ENCODE results near the gene SLC45A1.

The SLC45A1 gene

GRCh38 chr1:8333246-8333987 lies 15.5 kb downstream of the SLC45A1 start:
- no peak overlapping the region for H3K4me3 ChIP-seq (ENCODE audit: low read length)
- no peak for TF ChIP-seq CTCF (IDR thresholded peaks at IDR 0.05; ENCODE audit: insufficient read depth, low read depth, low read length, missing control alignments)
- DNase-seq (ENCODE audit: low read depth), result no peak

GRCh38 chr1:8334106-8334851 lies 16.4 kb downstream of the SLC45A1 start:
- DNase-seq (ENCODE audit: low read depth), result no peak

DNA sequence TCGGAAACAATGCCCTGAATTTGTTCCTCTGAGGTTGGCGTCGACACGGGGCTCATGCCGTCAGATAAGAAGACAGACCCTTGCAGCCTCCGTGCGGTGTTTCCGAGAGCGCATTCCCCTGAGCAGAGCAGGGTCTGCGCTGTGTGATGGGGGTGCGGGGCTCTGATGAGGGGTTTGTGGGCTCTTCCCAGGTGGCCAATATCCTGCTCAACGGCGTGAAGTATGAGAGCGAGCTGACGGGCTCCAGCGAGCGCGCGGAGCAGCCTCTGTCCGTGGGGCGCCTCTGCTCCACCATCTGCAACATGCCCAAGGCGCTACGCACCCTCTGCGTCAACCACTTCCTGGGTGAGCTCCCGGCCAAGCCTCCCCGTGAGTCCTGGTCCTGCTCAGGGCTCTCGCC lies 17.3 kb downstream of the SLC45A1 start:
- H3K4me3 ChIP-seq (ENCODE audit: low read length), result no peak overlapping the region
- DNase-seq (ENCODE audit: low read depth), result no peak
- no peak for TF ChIP-seq CTCF (IDR thresholded peaks at IDR 0.05; ENCODE audit: insufficient read depth, low read depth, low read length, missing control alignments)

More at GRCh38 chr1:8334106-8334851, 16.4 kb downstream of the SLC45A1 start:
- TF ChIP-seq CTCF (IDR thresholded peaks at IDR 0.05; ENCODE audit: insufficient read depth, low read depth, low read length, missing control alignments), result no peak
- no peak overlapping the region for H3K4me3 ChIP-seq (ENCODE audit: low read length)

GRCh38 chr1:8337776-8338525 lies 20.0 kb downstream of the SLC45A1 start:
- no peak for TF ChIP-seq CTCF (IDR thresholded peaks at IDR 0.05; ENCODE audit: insufficient read depth, low read depth, low read length, missing control alignments)
- H3K4me3 ChIP-seq (ENCODE audit: low read length), result no peak overlapping the region
- no peak for DNase-seq (ENCODE audit: low read depth)

DNA sequence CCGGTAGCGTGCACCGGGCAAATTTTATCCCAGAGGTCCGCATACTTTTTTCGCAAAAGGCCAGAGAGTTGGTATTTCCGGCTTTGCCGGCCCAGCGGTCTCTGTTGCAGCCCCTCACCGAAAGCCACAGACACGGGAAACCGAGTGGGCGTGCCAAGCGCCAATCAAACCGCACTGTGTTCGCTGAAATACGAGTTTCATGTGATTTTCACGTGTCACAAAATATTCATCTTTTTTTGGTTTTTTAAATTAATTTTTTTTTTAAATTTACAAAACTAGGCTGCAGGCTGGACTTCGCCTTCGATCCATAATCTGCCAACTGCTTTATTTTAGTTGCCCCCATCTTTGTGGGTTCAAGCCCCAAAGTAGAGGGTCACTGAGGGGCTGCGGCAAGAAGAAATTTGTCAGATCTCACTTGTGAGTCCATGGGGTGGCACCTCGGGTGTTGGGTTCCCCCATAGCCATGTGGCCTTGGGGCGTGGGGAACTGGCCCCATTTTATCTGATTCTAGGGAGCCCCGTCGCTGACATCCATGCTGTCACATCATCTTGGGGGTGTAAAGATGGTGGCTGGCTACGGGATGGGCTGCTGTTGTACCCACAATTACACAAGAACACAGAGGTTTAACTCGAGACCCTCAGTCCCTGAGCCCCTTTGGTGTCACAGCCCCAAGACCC lies 20.8 kb downstream of the SLC45A1 start:
- DNase-seq (ENCODE audit: low read depth), result no peak
- no peak overlapping the region for H3K4me3 ChIP-seq (ENCODE audit: low read length)
- TF ChIP-seq CTCF (IDR thresholded peaks at IDR 0.05; ENCODE audit: insufficient read depth, low read depth, low read length, missing control alignments), result no peak

GRCh38 chr1:8339203-8339600 lies 21.3 kb downstream of the SLC45A1 start:
- no peak for TF ChIP-seq CTCF (IDR thresholded peaks at IDR 0.05; ENCODE audit: insufficient read depth, low read depth, low read length, missing control alignments)
- no peak for DNase-seq (ENCODE audit: low read depth)
- H3K4me3 ChIP-seq (ENCODE audit: low read length), result no peak overlapping the region
